IPS-18a (cell line): ENCODE measurements around the gene PIK3CD.

Experiments
- H3K27ac ChIP-seq: one replicate; pipeline ENCODE4 v1.5.1; 2013; ENCODE audit warnings: low read length
- H3K27me3 ChIP-seq: one replicate; pipeline ENCODE4 v1.6.1; 2013; ENCODE audit warnings: mild to moderate bottlenecking, low read length; ENCODE audit not compliant: control insufficient read depth, insufficient read depth
- H3K36me3 ChIP-seq: one replicate; pipeline ENCODE4 v1.6.1; 2013; ENCODE audit warnings: low read depth, low read length; ENCODE audit not compliant: control insufficient read depth
- H3K4me1 ChIP-seq: one replicate; pipeline ENCODE4 v1.6.1; 2013; ENCODE audit warnings: low read depth, low read length; ENCODE audit not compliant: control insufficient read depth
- H3K4me3 ChIP-seq: one replicate; pipeline ENCODE4 v1.5.1; 2013; ENCODE audit warnings: low read length
- H3K9ac ChIP-seq: one replicate; pipeline ENCODE4 v1.6.1; 2013; ENCODE audit warnings: mild to moderate bottlenecking, low read length, moderate library complexity
- H3K9me3 ChIP-seq: one replicate; pipeline ENCODE4 v1.6.1; 2013; ENCODE audit warnings: low read depth, low read length; ENCODE audit not compliant: control insufficient read depth

The PIK3CD gene

GRCh38 chr1:9649769-9650168 lies 1.8 kb upstream of the PIK3CD start:
- Histone ChIP-seq H3K9me3 (no peaks in the 10 kb centered on the region), H3K27ac (no peak overlapping the region), H3K4me1 (no peaks in the 10 kb centered on the region), H3K9ac (no peak overlapping the region), H3K4me3 (no peak overlapping the region), H3K27me3 (peaks cover 42% of the 10 kb centered on the region), H3K36me3 (no peaks in the 10 kb centered on the region)

DNA sequence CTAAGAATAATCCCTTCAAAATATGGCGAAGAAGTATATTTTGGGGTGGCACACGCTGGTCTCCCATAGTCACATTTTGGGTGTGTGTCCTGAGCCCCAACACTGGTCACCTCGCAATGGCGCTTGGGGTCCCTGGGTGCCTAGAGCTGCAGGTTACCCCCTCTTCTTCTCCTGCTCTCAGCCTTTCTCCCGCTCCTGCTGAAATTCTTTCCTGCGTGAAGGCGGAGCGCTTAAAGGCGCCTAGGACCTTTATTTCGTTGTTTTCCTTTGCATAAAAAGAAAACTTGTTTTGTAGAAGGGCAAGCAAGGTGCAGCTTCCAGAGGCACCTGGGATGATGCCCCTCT lies 339 bp upstream of the PIK3CD start:
- Histone ChIP-seq H3K9me3 (no peaks in the 10 kb centered on the region), H3K27me3 (peaks cover 42% of the 10 kb centered on the region), H3K36me3 (no peaks in the 10 kb centered on the region), H3K4me1 (no peaks in the 10 kb centered on the region), H3K4me3 (peak overlapping the region; percentile 60), H3K9ac (no peak overlapping the region), H3K27ac (no peak overlapping the region)

DNA sequence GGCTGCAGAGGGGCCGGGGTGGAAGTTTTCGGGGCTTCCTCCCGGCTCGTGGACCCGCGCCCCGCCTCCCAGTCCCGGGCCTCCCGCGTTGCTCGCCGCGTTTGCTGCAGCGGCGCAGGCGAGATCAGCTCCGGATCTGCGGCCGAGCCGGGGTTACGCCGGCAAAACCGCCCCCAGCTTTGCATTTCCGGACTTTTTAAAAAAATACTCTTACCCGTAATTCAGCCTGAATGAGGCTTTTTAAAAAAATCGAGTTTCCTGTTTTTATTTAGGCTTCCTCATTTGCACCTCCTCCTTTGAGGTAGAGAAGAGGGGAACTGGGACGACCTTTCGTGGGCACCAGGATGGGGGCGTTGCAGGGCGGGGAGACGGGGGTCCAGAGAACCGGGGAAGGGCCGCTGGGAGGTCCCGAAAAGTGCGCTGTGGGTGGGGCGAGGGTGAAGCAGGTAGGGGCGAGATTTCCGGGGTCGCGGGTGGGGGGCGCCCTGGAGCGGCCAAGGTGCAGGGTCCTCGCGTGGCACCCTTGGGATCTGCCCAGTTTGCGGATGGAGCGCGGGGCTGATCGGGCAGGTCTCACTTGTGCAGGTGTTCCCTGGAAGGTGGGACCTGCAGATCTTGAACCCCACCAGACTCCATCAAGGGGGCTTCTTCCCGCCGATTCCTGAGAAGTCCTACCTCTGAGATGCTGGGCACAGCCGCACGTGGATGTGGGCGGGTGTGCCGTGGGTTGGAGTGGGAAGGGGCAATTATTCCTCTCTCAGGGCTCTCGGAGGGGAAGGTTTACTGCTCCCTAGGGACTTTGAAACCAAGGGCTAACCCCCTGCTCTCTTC lies 1.1 kb downstream of the PIK3CD start:
- peak overlapping the region; percentile 60 for H3K4me3 ChIP-seq
- no peak overlapping the region for H3K27ac ChIP-seq
- H3K9ac ChIP-seq: peak overlapping the region; percentile 18
- no peaks in the 10 kb centered on the region for H3K4me1 ChIP-seq
- no peaks in the 10 kb centered on the region for H3K9me3 ChIP-seq
- peaks cover 42% of the 10 kb centered on the region for H3K27me3 ChIP-seq
- H3K36me3 ChIP-seq: no peaks in the 10 kb centered on the region

- Histone ChIP-seq H3K27me3 (peaks cover 42% of the 10 kb centered on the region), H3K36me3 (no peaks in the 10 kb centered on the region), H3K4me1 (no peaks in the 10 kb centered on the region), H3K9ac (no peak overlapping the region), H3K9me3 (no peaks in the 10 kb centered on the region), H3K4me3 (no peak overlapping the region), H3K27ac (no peak overlapping the region)
Observed at GRCh38 chr1:9653210-9653490, 1.6 kb downstream of the PIK3CD start.

GRCh38 chr1:9653491-9654050 lies 2.0 kb downstream of the PIK3CD start:
- H3K9ac ChIP-seq: no peak overlapping the region
- H3K4me3 ChIP-seq: no peak overlapping the region
- no peaks in the 10 kb centered on the region for H3K9me3 ChIP-seq
- no peaks in the 10 kb centered on the region for H3K36me3 ChIP-seq
- no peaks in the 10 kb centered on the region for H3K4me1 ChIP-seq
- H3K27me3 ChIP-seq: peaks cover 42% of the 10 kb centered on the region
- no peak overlapping the region for H3K27ac ChIP-seq

GRCh38 chr1:9654051-9654833 lies 2.7 kb downstream of the PIK3CD start:
- no peak overlapping the region for H3K4me3 ChIP-seq

DNA sequence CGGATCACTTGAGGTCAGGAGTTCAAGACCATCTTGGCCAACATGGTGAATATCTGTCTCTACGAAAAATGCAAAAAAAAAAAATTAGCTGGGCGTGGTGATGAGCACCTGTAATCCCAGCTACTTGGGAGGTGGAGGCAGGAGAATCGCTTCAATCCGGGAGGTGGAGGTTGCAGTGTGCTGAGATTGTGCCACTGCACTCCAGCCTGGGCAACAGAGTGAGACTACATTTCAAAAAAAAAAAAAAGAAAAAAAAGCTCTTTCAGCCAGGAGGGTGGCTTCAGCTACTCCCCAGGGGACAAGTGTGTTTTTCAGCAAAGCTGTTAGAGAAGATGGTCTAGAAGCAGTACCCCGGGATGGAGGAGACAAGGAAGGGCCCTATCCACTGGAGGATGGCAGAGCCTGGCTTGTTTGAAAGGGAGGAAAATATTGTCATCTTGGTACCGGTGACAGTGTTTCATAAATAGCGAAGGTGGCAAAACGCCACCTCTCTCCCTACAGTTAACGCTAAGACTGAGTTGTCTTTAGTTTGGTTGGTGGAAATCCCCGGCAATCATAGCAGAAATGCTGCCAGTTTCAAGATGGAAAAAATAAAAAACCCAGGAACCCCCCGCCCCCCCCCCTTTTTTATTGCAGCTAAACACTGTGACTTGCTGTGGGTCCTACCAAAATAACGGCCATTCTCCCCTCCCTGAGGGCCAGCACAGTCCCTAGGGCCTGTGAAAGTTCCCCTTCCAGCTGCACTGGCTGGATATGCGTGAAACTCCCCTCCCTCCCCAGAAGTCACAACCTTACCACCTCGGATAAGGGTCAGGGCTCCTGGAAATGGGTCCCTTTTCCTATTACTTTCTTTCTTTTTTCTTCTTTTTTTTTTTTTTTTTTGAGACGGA lies 3.5 kb downstream of the PIK3CD start:
- Histone ChIP-seq H3K9ac (no peak overlapping the region), H3K4me3 (no peak overlapping the region), H3K36me3 (no peaks in the 10 kb centered on the region), H3K9me3 (no peaks in the 10 kb centered on the region), H3K27ac (no peak overlapping the region), H3K27me3 (peaks cover 41% of the 10 kb centered on the region), H3K4me1 (no peaks in the 10 kb centered on the region)

More at GRCh38 chr1:9654051-9654833, 2.7 kb downstream of the PIK3CD start:
- no peaks in the 10 kb centered on the region for H3K36me3 ChIP-seq
- no peak overlapping the region for H3K9ac ChIP-seq
- H3K9me3 ChIP-seq: no peaks in the 10 kb centered on the region
- H3K27ac ChIP-seq: no peak overlapping the region
- no peaks in the 10 kb centered on the region for H3K4me1 ChIP-seq
- peaks cover 42% of the 10 kb centered on the region for H3K27me3 ChIP-seq

GRCh38 chr1:9655836-9656235 lies 4.3 kb downstream of the PIK3CD start:
- no peaks in the 10 kb centered on the region for H3K36me3 ChIP-seq
- no peaks in the 10 kb centered on the region for H3K4me1 ChIP-seq
- no peak overlapping the region for H3K27ac ChIP-seq
- no peak overlapping the region for H3K9ac ChIP-seq
- H3K27me3 ChIP-seq: peaks cover 33% of the 10 kb centered on the region
- H3K9me3 ChIP-seq: no peaks in the 10 kb centered on the region
- no peak overlapping the region for H3K4me3 ChIP-seq

- Histone ChIP-seq H3K4me3 (no peak overlapping the region), H3K27ac (no peak overlapping the region)
Observed at GRCh38 chr1:9657521-9658032, 6.0 kb downstream of the PIK3CD start.

DNA sequence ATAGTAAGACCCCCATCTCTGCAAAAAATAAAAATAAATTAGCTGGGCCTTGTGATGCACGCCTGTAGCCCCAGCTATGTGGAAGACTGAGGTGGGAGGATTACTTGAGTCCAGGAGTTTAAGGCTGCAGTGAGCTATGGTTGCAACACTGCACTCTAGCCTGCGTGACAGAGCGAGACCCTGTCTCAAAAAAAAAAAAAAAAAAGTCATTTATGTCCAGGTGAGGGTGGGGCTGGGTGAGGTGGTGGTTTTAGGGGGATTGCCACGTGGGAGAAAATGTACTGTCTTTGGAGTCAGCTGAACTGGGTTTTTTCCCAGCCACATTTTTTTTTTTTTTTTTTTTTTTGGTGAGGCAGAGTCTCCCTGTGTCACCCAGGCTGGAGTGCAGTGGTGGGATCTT lies 6.7 kb downstream of the PIK3CD start:
- no peaks in the 10 kb centered on the region for H3K36me3 ChIP-seq
- no peaks in the 10 kb centered on the region for H3K4me1 ChIP-seq
- H3K27ac ChIP-seq: no peak overlapping the region
- H3K9me3 ChIP-seq: no peaks in the 10 kb centered on the region
- no peak overlapping the region for H3K9ac ChIP-seq
- peaks cover 12% of the 10 kb centered on the region for H3K27me3 ChIP-seq
- H3K4me3 ChIP-seq: no peak overlapping the region

More at GRCh38 chr1:9657521-9658032, 6.0 kb downstream of the PIK3CD start:
- H3K36me3 ChIP-seq: no peaks in the 10 kb centered on the region
- peaks cover 18% of the 10 kb centered on the region for H3K27me3 ChIP-seq
- no peaks in the 10 kb centered on the region for H3K4me1 ChIP-seq
- no peak overlapping the region for H3K9ac ChIP-seq
- no peaks in the 10 kb centered on the region for H3K9me3 ChIP-seq

- Histone ChIP-seq H3K4me3 (no peak overlapping the region), H3K27ac (no peak overlapping the region), H3K36me3 (no peaks in the 10 kb centered on the region), H3K9me3 (no peaks in the 10 kb centered on the region), H3K9ac (no peak overlapping the region), H3K4me1 (no peaks in the 10 kb centered on the region), H3K27me3 (peaks cover under 1% of the 10 kb centered on the region)
Observed at GRCh38 chr1:9659328-9659727, 7.8 kb downstream of the PIK3CD start.
